Spleen (tissue), 7 donors: Measurements from ENCODE around the gene FBXO17.

ENCODE experiments used
- CTCF ChIP-seq, 11 experiments: fragments of 200-600 bp in 7 of 11; fragments of 450-650 bp in 4 of 11; sonication (generic) in 4 of 11; IDR thresholded peaks in 8 of 11; conservative IDR thresholded peaks in 3 of 11; 1 replicate in 7 of 11; 2 replicates in 4 of 11; pipeline versions ENCODE4 v1.4.0 to v1.8.0; 2016 to 2021; ENCODE audit warnings: antibody characterized with exemption in 11 of 11, inconsistent platforms in 4 of 11, mild to moderate bottlenecking in 1 of 11
- POLR2A ChIP-seq, 3 donors: fragments of 450-650 bp; IDR thresholded peaks; one replicate each; pipeline ENCODE4 v1.5.1; 2017; ENCODE audit warnings: antibody characterized with exemption in 3 of 3, mild to moderate bottlenecking in 1 of 3
- POLR2AphosphoS5 ChIP-seq, 3 donors: sonication (generic); formaldehyde crosslinking; IDR thresholded peaks; one replicate each; pipeline ENCODE4 v1.5.1; 2017; ENCODE audit warnings: antibody characterized with exemption in 3 of 3
- donor health status: DM: no; HTN: no; CAD: no; lungs with moderate emphysema.
- donor health status: DM: no; HTN: no; CAD: no.
- donor health status: DM: no; HTN: no; CAD: no.

DNA sequence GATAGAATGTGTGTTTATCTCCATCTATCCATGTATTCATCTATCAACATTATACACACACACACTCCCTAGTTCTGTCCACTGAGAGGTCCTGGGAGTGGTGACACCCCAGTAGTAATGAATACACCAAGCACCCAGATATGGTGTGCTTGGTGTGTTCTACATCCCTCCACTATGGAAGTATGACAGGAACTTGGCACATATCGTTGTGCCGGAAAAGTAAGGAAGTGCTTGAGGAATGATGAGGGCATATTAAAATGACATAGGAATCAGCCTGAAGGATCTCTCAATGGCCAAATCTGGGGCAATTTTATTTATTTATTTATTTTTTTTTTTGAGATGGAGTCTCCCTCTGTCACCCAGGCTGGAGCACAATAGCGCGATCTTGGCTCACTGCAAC is 28.3 kb upstream of the FBXO17 start:
- TF ChIP-seq CTCF (IDR thresholded peaks at IDR 0.05 in 8 of 11, conservative IDR thresholded peaks at IDR 0.05 in 3 of 11): no peak
- no peak for TF ChIP-seq POLR2AphosphoS5 (IDR thresholded peaks at IDR 0.05)
- no peak for TF ChIP-seq POLR2A (IDR thresholded peaks at IDR 0.05)
